MM.1S (cell line): ENCODE results near the gene PERCC1.

ENCODE experiments used
- EZH2 ChIP-seq: fragments of 300-600 bp; sonication (generic); optimal IDR thresholded peaks from 2 replicates; pipeline ENCODE3; 2017; ENCODE audit warnings: low read depth, mild to moderate bottlenecking, antibody characterized with exemption, low read length, mixed read lengths
- EZH2phosphoT487 ChIP-seq: fragments of 300-600 bp; sonication (generic); IDR thresholded peaks from 2 replicates; pipeline ENCODE4 v1.6.1; 2018; ENCODE audit warnings: antibody characterized with exemption, low read length
- TF ChIP-seq, protein P1 (sequence below): fragments of 300-600 bp; sonication (generic); IDR thresholded peaks from 2 replicates; pipeline ENCODE4 v1.5.1; 2016; ENCODE audit warnings: antibody characterized with exemption, low read length, mixed read lengths

DNA sequence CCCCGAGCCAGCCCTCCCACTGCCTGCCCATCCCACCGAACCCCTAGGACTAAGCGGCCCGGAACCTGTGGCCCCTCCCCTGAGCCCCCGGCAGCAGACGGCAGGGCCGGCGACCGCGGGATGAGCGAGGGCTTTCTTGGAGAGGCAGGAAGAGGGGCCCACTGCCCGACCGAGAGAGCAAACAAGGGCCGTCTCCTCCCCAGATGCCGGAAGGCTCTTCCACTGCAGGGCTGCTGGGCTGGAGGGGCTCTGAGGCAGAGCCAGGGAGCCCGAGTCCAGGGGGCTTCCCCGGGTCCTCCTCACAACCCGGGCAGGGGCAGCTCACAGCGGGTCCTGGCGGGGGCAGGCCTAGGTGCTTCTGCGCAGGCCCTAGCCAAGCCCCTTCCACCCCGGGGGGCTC, 2.9 kb downstream of the PERCC1 start:
- TF ChIP-seq, protein P1, sequence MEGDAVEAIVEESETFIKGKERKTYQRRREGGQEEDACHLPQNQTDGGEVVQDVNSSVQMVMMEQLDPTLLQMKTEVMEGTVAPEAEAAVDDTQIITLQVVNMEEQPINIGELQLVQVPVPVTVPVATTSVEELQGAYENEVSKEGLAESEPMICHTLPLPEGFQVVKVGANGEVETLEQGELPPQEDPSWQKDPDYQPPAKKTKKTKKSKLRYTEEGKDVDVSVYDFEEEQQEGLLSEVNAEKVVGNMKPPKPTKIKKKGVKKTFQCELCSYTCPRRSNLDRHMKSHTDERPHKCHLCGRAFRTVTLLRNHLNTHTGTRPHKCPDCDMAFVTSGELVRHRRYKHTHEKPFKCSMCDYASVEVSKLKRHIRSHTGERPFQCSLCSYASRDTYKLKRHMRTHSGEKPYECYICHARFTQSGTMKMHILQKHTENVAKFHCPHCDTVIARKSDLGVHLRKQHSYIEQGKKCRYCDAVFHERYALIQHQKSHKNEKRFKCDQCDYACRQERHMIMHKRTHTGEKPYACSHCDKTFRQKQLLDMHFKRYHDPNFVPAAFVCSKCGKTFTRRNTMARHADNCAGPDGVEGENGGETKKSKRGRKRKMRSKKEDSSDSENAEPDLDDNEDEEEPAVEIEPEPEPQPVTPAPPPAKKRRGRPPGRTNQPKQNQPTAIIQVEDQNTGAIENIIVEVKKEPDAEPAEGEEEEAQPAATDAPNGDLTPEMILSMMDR = no peak
- no peak for TF ChIP-seq EZH2phosphoT487
- TF ChIP-seq EZH2 = no peak
